Measurements from ENCODE around the gene CALN1. TPM values are rescaled to one million over a fixed set of nuclear protein-coding genes. Genes with fewer than 3 reads are reported as not detected.

CALN1 gene
- polyA plus RNA-seq, 1 donor (not counting 4 experiments of a cell fraction or from before 2014, with no cell fraction given) = not detected

GRCh38 chr7:72254455-72254854 is 157.7 kb downstream of the CALN1 start:
- Histone ChIP-seq H3K9me1 (ENCODE audit: control insufficient read depth, extremely low read depth, insufficient read depth, low read length) (no peaks in the 10 kb centered on the region), H2AFZ (ENCODE audit: control insufficient read depth, low read length) (no peak overlapping the region), H3K9ac (ENCODE audit: control insufficient read depth, extremely low read depth, insufficient read depth, low read length) (no peak overlapping the region), H4K20me1 (ENCODE audit: control insufficient read depth, extremely low read depth, insufficient read depth, low read length) (no peaks in the 10 kb centered on the region), H3K4me1 (ENCODE audit: control insufficient read depth, extremely low read depth, insufficient read depth, low read length) (no peaks in the 10 kb centered on the region), H3K4me2 (ENCODE audit: control insufficient read depth, extremely low read depth, insufficient read depth, low read depth, low read length) (no peak overlapping the region), H3K27me3 (ENCODE audit: control insufficient read depth, extremely low read depth, insufficient read depth, low read length) (no peaks in the 10 kb centered on the region), H3K79me2 (ENCODE audit: control insufficient read depth, insufficient read depth, low read length) (no peaks in the 10 kb centered on the region), H3K27ac (ENCODE audit: control insufficient read depth, insufficient read depth, low read length) (no peak overlapping the region), H3K36me3 (ENCODE audit: control insufficient read depth in 2 of 2, extremely low read depth in 1 of 2, insufficient read depth in 2 of 2, low read length in 2 of 2) (no peaks in the 10 kb centered on the region), H3K4me3 (ENCODE audit: control insufficient read depth in 2 of 3, extremely low read depth in 1 of 3, insufficient read depth in 2 of 3, low read depth in 1 of 3, low read length in 3 of 3) (no peak overlapping the region), H3K9me3 (ENCODE audit: control insufficient read depth, low read depth, low read length) (no peaks in the 10 kb centered on the region)
- dilution Hi-C loops (cut with MboI; ENCODE audit: extremely low pct_ligation_motif_present, low sequenced_read_pairs) = no loop called here
- no peak for TF ChIP-seq CTCF (optimal IDR thresholded peaks at IDR 0.05 in 1 of 3, IDR thresholded peaks at IDR 0.05 in 1 of 3, conservative IDR thresholded peaks at IDR 0.05 in 1 of 3; ENCODE audit: extremely low read depth in 1 of 3, insufficient read depth in 2 of 3, low read length in 3 of 3)
- no peak for TF ChIP-seq EZH2 (IDR thresholded peaks at IDR 0.05; ENCODE audit: low read length)
- DNase-seq (ENCODE audit: low read depth, low spot score) (no peak), FAIRE-seq (no peak)

GRCh38 chr7:72249106-72249505 is 163.0 kb downstream of the CALN1 start:
- no peak for DNase-seq (ENCODE audit: low read depth, low spot score)
- dilution Hi-C loops (cut with MboI; ENCODE audit: extremely low pct_ligation_motif_present, low sequenced_read_pairs) = no loop called here
- no peaks in the 10 kb centered on the region for H3K9me3 ChIP-seq (ENCODE audit: control insufficient read depth, low read depth, low read length)
- H3K27me3 ChIP-seq (ENCODE audit: control insufficient read depth, extremely low read depth, insufficient read depth, low read length) = no peaks in the 10 kb centered on the region
- no peaks in the 10 kb centered on the region for H3K9me1 ChIP-seq (ENCODE audit: control insufficient read depth, extremely low read depth, insufficient read depth, low read length)
- no peaks in the 10 kb centered on the region for H4K20me1 ChIP-seq (ENCODE audit: control insufficient read depth, extremely low read depth, insufficient read depth, low read length)
- FAIRE-seq = no peak
- TF ChIP-seq CTCF (optimal IDR thresholded peaks at IDR 0.05 in 1 of 3, IDR thresholded peaks at IDR 0.05 in 1 of 3, conservative IDR thresholded peaks at IDR 0.05 in 1 of 3; ENCODE audit: extremely low read depth in 1 of 3, insufficient read depth in 2 of 3, low read length in 3 of 3) = no peak
- TF ChIP-seq EZH2 (IDR thresholded peaks at IDR 0.05; ENCODE audit: low read length) = no peak
- no peak overlapping the region for H3K27ac ChIP-seq (ENCODE audit: control insufficient read depth, insufficient read depth, low read length)
- H3K4me3 ChIP-seq (ENCODE audit: control insufficient read depth in 2 of 3, extremely low read depth in 1 of 3, insufficient read depth in 2 of 3, low read depth in 1 of 3, low read length in 3 of 3) = no peak overlapping the region
- H3K79me2 ChIP-seq (ENCODE audit: control insufficient read depth, insufficient read depth, low read length) = no peaks in the 10 kb centered on the region
- H3K4me2 ChIP-seq (ENCODE audit: control insufficient read depth, extremely low read depth, insufficient read depth, low read depth, low read length) = no peak overlapping the region
- no peak overlapping the region for H2AFZ ChIP-seq (ENCODE audit: control insufficient read depth, low read length)
- no peaks in the 10 kb centered on the region for H3K4me1 ChIP-seq (ENCODE audit: control insufficient read depth, extremely low read depth, insufficient read depth, low read length)
- H3K9ac ChIP-seq (ENCODE audit: control insufficient read depth, extremely low read depth, insufficient read depth, low read length) = no peak overlapping the region
- H3K36me3 ChIP-seq (ENCODE audit: control insufficient read depth in 2 of 2, extremely low read depth in 1 of 2, insufficient read depth in 2 of 2, low read length in 2 of 2) = no peaks in the 10 kb centered on the region
